SU-DHL-6 (cell line): ENCODE data around the gene ATP2B2.

Source experiments
- EZH2phosphoT487 ChIP-seq: fragments of 200-600 bp; sonication (generic), shearing (Covaris generic); conservative IDR thresholded peaks from 2 replicates; pipeline ENCODE4 v1.6.1; 2018; ENCODE audit warnings: mild to moderate bottlenecking, antibody characterized with exemption, low read length, moderate library complexity, mixed read lengths
- TF ChIP-seq, protein P1 (sequence below): fragments of 200-600 bp; sonication (generic); IDR thresholded peaks from one replicate; pipeline ENCODE4 v1.5.1; 2017; ENCODE audit warnings: antibody characterized with exemption, mild to moderate bottlenecking, low read length, moderate library complexity; ENCODE audit not compliant: insufficient read depth, poor library complexity, severe bottlenecking

DNA sequence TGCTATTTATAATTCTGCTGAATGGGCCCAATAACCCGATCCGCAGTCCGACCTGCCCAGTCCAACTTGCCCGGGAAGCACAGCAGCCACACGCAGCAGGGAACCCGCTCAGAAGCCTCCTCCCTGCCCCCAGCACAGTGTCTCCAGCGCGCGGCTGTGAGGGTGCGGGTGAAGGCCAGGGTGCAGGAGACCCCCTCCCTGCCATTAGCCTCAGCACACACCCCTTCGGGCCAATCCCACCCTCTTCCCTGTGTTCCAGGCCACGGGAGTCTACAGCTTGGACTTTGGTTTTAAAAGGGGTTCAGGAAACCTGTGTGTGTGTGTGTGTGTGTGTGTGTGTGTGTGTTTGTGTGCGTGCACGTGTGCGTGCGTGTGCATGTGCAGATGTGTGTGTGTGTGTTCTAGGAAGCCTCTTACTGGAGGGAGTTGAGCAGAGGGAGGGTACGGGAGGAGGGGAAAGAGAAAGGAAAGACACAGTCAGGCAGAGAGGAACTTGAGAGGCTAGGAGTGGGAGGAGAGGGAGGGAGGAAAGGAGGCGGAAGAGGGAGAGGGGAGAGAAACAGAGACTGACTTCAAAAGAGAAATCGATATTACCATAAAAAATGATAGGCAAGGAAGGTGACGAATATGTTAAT lies 34.2 kb downstream of the ATP2B2 start:
- TF ChIP-seq, protein P1, sequence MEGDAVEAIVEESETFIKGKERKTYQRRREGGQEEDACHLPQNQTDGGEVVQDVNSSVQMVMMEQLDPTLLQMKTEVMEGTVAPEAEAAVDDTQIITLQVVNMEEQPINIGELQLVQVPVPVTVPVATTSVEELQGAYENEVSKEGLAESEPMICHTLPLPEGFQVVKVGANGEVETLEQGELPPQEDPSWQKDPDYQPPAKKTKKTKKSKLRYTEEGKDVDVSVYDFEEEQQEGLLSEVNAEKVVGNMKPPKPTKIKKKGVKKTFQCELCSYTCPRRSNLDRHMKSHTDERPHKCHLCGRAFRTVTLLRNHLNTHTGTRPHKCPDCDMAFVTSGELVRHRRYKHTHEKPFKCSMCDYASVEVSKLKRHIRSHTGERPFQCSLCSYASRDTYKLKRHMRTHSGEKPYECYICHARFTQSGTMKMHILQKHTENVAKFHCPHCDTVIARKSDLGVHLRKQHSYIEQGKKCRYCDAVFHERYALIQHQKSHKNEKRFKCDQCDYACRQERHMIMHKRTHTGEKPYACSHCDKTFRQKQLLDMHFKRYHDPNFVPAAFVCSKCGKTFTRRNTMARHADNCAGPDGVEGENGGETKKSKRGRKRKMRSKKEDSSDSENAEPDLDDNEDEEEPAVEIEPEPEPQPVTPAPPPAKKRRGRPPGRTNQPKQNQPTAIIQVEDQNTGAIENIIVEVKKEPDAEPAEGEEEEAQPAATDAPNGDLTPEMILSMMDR: no peak
- TF ChIP-seq EZH2phosphoT487: no peak
